ENCODE measurements around the gene DNAJC27. TPM values are rescaled to one million over a fixed set of nuclear protein-coding genes. Genes with fewer than 3 reads are reported as not detected.

DNAJC27 gene
- total RNA-seq, 2 experiments from 2014 or later = 20.0 to 23.1 TPM

DNA sequence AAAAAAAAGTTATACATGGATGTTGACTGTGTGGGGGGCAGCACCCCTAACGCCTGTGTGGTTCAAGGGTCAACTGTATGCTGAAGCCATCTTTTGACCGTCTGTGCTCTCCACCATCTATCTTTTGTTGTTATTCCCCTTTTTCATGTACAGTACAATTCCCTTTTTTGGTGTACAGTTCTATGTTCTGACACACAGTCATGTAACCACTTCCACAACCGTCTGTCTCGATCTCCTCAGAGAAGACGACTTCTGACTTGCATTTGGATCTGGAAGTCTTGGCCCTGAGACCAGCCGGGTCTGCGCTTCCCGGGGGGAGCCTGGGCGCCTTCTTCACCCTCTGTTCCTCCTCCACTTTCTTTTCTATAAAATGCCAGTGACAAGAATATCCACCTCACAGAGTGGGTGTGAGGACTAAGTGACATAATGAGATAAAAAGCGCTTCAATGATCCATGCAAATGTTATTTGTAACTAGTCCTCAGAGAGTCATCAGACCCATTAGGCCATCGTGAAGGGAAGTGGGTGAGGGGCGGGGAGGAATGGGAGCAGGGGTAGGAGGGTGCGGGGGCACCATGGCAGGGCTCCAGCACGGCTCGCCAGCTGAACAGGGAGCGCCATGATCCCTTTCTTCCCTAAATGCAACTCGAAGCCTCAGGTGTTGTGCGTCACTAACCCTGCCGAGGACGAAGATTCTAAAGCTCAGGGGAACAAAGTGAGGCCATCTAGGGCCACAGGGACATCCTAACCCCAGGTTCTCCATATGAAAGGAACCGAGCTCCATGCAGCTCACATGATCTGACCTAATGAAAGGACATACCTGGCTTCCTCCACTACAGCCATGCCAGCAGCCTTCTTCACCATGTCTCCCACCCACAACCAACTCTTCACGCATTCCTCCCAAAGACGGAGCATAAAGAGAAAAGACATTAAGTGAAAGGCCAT, 68.3 kb downstream of the DNAJC27 start:
- no peak overlapping the region for H3K27ac Mint-ChIP-seq

GRCh38 chr2:24899361-24899910, 72.3 kb downstream of the DNAJC27 start:
- DNase-seq = no peak
- no peak overlapping the region for H3K4me3 ChIP-seq (ENCODE audit: low read length)
- peaks cover 56% of the 10 kb centered on the region for H3K36me3 Mint-ChIP-seq (ENCODE audit: low read depth)
- no peaks in the 10 kb centered on the region for H3K27me3 ChIP-seq (ENCODE audit: control insufficient read depth in 1 of 2, insufficient read depth in 2 of 2, low read length in 2 of 2)
- no peak overlapping the region for H3K27ac Mint-ChIP-seq
- intact Hi-C loops (cut with DNase I, micrococcal nuclease) = no loop called here
- CTCF ChIA-PET = no interaction called here
- H3K36me3 ChIP-seq (ENCODE audit: insufficient read depth, low read length) = peaks cover 13% of the 10 kb centered on the region
- H3K4me1 Mint-ChIP-seq (ENCODE audit: low read depth) = no peaks in the 10 kb centered on the region
- POLR2A ChIA-PET = no interaction called here
- H3K27me3 Mint-ChIP-seq = no peaks in the 10 kb centered on the region
- H3K4me3 Mint-ChIP-seq = no peak overlapping the region
- no peak for ATAC-seq (ENCODE audit: poor library complexity)
- H3K9me3 ChIP-seq (ENCODE audit: control insufficient read depth in 1 of 2, insufficient read depth in 1 of 2, low read length in 2 of 2) = peaks cover 12 to 31% of the 10 kb centered on the region in 2 experiments
- H3K4me1 ChIP-seq (ENCODE audit: insufficient read depth, low read length) = no peaks in the 10 kb centered on the region
- H3K27ac ChIP-seq (ENCODE audit: low read depth in 1 of 2, low read length in 2 of 2) = no peak overlapping the region
- TF ChIP-seq CTCF (IDR thresholded peaks at IDR 0.05) = no peak
- H3K9me3 Mint-ChIP-seq = peaks cover 11% of the 10 kb centered on the region

More for the DNA sequence above, 68.3 kb downstream of the DNAJC27 start:
- Histone ChIP-seq H3K4me1 (ENCODE audit: insufficient read depth, low read length) (no peaks in the 10 kb centered on the region), H3K27me3 (ENCODE audit: control insufficient read depth in 1 of 2, insufficient read depth in 2 of 2, low read length in 2 of 2) (no peaks in the 10 kb centered on the region), H3K27ac (ENCODE audit: low read depth in 1 of 2, low read length in 2 of 2) (no peak overlapping the region), H3K36me3 (ENCODE audit: insufficient read depth, low read length) (peaks cover 5% of the 10 kb centered on the region), H3K4me3 (ENCODE audit: low read length) (no peak overlapping the region), H3K9me3 (ENCODE audit: control insufficient read depth in 1 of 2, insufficient read depth in 1 of 2, low read length in 2 of 2) (peaks cover 0 to 5% of the 10 kb centered on the region in 2 experiments)
- peaks cover 26% of the 10 kb centered on the region for H3K36me3 Mint-ChIP-seq (ENCODE audit: low read depth)
- POLR2A ChIA-PET = no interaction called here
- CTCF ChIA-PET = no interaction called here
- no peak for DNase-seq
- H3K4me3 Mint-ChIP-seq = no peak overlapping the region
- no peak for TF ChIP-seq CTCF (IDR thresholded peaks at IDR 0.05)
- H3K27me3 Mint-ChIP-seq = no peaks in the 10 kb centered on the region
- intact Hi-C loops (cut with DNase I, micrococcal nuclease) = no loop called here
- H3K9me3 Mint-ChIP-seq = no peaks in the 10 kb centered on the region
- no peak for ATAC-seq (ENCODE audit: poor library complexity)
- H3K4me1 Mint-ChIP-seq (ENCODE audit: low read depth) = peaks cover under 1% of the 10 kb centered on the region

DNA sequence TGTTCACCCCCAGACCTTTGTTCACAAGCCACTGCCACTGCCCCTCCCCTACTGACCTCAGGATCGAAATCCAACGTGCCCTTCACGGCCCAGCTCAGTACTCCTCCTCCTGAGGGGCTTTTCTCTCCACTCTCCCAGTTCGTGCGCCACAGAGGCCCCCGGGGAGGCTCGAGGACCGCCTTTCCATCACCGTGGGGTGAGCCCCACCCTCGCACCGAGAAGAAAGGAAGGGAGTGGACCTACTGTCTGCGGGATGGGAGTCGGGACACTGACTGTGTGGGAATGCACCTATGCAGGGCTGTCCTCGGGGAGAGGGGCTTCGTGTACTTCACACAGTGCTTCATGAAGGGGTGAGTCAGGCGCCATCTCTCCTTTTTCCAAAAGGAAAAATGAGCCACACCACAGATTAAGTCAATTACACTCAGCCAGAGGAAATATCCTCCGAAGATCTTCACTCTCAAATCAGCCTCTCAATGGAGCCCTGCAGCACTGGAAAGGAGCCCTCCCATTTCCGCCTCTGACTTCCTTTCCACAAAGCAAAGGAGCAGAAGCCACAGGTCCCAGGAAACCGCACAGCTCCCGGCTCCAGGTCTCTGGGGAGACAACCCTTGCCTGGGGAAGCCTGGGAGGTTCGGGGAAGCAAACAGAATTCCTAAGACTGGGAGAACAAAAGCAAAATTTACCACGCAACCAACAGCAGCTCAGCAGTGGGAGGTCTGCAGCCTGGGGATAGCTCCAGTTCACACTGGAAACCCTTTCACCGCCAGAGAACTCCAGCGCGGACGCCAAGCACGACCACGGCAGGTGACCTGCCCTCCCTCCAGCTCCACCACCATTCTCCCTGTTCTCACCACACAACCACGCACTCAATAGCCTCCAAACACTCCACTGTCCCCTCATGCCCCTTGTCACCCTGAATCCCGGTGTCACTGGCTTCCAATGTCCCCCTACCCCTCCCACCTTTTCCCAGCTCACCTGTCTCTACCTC, 73.3 kb downstream of the DNAJC27 start:
- Histone ChIP-seq H3K9me3 (ENCODE audit: control insufficient read depth in 1 of 2, insufficient read depth in 1 of 2, low read length in 2 of 2) (peaks cover 16 to 36% of the 10 kb centered on the region in 2 experiments), H3K27ac (ENCODE audit: low read depth in 1 of 2, low read length in 2 of 2) (no peak overlapping the region), H3K4me3 (ENCODE audit: low read length) (no peak overlapping the region), H3K27me3 (ENCODE audit: control insufficient read depth in 1 of 2, insufficient read depth in 2 of 2, low read length in 2 of 2) (no peaks in the 10 kb centered on the region), H3K36me3 (ENCODE audit: insufficient read depth, low read length) (peaks cover 13% of the 10 kb centered on the region), H3K4me1 (ENCODE audit: insufficient read depth, low read length) (no peaks in the 10 kb centered on the region)
- ChIA-PET POLR2A (no interaction called here), CTCF (no interaction called here)
- Mint-ChIP-seq H3K36me3 (ENCODE audit: low read depth) (peaks cover 50% of the 10 kb centered on the region), H3K9me3 (peaks cover 13% of the 10 kb centered on the region), H3K4me1 (ENCODE audit: low read depth) (no peaks in the 10 kb centered on the region), H3K27me3 (no peaks in the 10 kb centered on the region), H3K4me3 (no peak overlapping the region), H3K27ac (no peak overlapping the region)
- DNase-seq (no peak), ATAC-seq (ENCODE audit: poor library complexity) (no peak)
- TF ChIP-seq CTCF (IDR thresholded peaks at IDR 0.05) = no peak
- intact Hi-C loops (cut with DNase I, micrococcal nuclease) = no loop called here
